HG02610 (cell line): Measurements from ENCODE around the gene CXCL17.
A peak's percentile ranks its signal among the peaks of the same experiment; 100 is the strongest.

Source experiments
- ATAC-seq: cut with Tn5 transposase; IDR thresholded peaks from one replicate; pipeline ENCODE4 v1.9.1; 2021; ENCODE audit warnings: mild to moderate bottlenecking, moderate library complexity; ENCODE audit not compliant: unreplicated experiment

Gene CXCL17

DNA sequence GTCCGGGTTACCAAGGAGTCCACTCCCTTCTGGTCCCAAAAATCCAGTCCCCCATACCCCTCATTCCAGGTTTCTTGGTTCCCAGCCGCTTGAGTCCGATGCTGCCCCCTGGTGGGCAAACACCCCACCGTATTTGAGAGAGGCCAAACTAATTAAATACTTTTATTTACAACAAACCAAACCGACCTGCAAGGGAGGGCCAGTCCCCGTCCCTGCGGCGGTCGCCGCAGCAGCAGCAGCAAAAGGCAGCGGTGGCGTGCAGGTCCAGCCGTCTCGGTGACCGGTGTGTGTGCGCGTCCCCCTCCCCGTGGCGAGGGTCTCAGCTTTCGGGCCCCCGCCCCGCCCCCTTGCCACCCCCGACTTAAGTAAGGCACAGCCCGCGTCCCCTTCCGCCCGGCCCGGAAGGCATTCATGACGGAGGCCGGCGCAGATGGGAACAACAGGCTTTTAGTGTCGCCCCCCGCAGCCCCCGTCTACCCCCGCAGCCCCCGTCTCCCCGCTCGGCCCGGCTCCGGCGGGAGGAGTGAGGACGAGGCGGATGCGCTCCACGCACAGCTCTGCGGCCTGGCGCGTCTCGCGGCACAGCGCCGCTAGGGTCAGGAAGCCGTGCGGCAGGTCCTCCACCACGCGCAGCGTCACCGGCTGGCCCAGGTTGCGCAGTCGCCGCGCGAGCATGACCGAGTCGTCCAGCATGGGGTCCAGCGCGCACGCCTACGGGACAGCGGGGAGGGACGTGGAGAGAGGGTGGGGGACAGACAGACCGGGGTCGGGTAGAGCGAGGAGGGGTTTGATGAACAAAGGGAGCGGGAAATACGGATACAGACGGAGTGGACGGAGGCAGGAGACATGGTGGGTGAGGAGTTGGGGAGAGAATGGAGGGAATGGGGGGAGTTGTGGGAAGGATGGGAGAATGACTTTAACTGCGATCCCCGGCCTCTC is 41.1 kb downstream of the CXCL17 start:
- ATAC-seq = no peak

DNA sequence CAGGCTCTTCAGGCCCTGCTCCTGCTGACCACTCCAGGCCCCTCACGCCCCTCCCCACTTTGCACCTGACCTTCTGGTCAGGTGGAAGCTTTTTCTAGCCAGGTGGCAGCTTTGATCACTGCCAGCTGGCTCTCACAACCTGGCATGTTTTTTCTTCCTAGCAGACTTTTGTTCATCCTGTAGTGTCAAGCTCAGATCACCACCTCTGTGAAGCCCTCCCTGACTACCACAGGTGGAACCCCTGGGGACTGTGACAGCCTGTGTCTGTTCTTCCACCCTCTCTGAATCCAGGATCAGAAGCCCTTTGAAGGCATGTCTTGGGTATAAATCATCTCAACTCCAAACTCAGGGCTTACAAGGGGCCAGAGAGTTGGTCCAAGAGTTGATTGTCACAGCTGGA is 42.3 kb downstream of the CXCL17 start:
- ATAC-seq = no peak

DNA sequence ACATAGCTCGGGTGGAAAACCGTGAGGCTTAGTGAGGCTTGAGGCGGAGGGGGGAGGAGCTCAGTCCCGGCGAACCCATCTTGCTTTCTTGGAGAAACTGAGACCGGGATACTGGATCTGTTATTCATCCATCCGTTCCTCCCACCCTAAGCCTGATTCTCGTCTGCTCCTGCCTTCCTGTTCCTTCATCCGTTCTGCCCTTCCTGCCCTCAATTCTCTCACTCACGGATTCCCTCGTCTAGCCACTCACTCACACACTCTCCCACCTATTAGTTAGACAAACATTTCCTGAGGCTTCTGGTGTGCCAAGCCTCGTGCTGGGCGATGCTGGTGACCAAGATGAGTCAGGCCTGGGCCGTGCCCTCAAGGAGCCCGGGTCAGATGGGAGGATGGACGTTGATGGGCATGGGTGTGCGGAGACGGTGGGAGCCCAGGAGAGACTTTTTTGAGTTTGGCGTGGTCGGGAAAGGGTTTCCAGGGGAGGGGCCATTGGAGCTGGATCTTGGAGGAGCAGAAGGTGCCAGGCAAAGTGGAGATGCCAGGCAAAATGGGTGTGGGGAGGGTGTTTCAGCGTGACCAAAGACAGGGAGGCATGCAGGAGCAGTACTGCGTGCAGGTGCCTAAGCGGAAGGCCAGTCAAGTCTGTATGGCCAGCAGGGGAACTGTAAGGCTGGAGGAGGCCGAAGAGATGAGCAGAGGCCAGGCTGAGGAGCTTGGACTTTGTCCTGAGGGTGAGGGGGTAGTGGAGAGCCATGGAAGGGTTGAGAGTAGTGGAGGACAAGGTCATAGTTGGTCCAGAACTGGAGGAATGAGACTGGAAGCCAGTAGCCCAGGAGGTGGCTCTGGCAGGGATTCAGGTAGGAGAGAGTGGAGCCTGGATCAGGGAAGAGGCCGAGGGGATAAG is 45.2 kb downstream of the CXCL17 start:
- ATAC-seq = no peak

DNA sequence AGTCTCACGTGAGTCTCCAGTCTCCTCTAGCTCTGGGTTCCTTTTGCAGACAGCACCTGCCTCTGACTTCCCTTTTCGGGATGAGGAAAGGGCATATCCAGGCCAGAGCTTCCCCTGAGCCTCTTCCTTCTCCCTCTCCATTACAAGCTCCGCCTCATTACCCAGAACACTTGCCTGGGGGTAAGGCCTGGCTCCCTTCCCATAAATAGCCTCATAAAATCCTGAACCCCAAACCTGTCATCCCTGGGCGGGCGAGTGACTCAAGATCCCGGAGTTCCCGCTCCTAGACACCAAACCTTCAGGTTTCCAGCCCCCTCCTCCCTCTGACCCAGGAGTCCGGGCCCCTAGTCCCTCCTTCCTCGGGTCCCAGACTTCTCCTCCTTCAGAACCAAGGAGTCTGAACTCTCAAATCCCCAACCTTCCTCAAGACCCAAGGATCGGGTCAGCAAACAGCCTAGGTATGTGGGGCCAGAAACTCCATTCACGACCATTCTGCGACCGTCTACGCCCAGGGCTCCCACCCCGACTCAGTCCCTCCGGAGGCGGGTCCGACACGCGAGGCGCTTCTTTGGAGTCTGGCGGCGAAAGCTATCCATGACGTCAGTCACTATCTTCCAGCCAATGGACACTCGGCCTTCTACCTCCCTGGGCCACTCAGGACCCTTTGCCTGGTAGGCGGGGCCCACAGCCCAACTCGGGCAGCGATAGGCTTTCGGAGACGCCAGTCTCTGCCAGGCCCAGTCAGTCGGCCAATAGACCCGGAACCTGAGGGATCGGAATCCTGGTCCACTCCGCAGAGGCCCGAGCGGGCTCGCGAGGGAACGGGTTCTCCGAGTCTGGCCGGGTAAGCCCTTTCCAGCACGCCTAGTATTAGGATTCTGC is 46.1 kb downstream of the CXCL17 start:
- ATAC-seq = peak; percentile 97

DNA sequence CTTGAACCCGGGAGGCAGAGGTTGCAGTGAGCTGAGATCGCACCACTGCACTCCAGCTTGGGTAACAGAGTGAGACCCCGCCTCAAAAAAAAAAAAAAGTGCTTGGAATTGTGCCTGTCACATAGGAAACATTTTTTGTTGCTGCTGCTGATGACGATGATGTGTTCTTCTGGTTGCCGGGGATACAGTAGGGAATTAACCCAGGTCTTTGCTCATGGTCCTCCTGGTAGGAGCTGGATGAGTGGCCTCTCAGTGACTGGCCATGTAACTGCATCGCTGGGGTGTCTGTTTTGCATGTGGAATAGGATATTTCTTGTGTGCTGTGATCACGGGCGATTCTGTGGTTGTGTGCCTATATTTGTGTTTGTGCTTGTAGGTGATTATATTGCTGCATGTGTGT is 48.0 kb downstream of the CXCL17 start:
- no peak for ATAC-seq

DNA sequence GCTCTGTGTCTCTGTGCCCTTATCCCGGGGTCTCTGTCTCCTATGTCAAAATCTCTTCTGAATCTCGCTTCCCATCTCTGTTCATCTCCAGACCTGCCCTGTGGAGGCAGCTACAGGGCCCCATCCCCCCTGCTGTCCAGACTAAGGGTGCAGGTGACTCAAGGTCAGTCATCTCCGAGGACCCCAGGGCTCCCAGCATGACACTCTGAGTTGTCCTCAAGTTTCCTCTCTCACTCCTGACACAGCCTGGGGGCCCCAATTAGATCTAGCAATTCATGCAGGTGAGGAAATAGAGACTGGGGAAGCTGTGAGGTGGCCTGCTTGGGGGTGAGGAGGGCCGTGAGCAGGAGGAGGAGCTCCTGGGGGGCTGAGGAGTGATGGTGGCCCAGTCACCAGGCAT is 50.6 kb downstream of the CXCL17 start:
- no peak for ATAC-seq

DNA sequence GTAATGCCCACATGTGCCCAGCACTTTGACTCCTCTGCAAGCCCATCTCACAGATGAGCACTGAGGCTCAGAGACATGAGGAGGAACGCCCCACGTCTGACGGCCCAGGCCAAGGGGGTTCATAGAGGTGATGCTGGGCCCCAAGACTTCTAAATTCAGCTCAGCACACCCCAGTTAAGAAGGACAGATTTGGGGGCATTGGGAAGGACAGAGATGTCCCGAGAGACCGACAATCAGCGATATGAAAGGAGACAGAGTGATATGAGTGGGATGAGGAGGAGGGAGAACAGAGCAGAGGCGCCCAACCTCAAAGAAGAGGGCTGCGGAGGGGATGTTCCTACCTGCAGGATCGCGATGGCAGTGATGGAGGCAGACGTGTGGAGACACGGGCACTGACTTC is 52.8 kb downstream of the CXCL17 start, which contains the start of gene CNFN:
CNFN (minus strand) TSS at position 399 of the 400 bp plus-strand sequence. CDS start 1,260 bp downstream, outside the sequence.
- ATAC-seq = no peak

DNA sequence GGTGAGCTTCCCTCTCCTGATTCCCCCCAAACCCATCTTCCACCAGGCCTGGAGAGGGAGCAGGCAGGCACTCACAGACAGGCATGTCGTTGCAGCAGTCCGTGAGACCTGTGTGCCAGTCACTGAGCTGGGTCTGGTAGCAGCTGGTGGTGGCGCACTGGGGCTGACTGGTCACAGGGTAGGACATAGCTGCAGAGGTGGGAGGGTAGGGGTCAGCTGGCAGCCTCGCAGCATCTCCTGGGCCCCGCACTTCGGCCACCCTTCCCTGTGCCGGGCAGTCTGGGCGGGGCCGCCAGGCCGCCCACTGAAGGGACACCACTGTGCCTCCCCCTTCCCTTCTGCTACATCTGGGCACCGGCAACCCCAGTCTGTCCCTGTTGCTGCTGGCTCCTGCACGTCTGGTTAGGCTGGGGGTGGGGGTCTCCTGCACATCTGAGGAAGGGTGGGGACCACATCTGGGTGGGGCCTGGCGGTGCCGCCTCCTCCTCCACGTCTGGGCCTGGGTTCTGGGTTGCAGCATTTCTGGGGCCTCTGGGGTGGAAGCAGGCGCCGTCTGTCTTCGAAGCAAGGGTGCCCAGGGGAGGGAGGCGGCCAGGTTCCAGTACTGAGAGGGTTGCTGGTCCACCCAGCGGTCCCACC is 53.8 kb downstream of the CXCL17 start:
- no peak for ATAC-seq

DNA sequence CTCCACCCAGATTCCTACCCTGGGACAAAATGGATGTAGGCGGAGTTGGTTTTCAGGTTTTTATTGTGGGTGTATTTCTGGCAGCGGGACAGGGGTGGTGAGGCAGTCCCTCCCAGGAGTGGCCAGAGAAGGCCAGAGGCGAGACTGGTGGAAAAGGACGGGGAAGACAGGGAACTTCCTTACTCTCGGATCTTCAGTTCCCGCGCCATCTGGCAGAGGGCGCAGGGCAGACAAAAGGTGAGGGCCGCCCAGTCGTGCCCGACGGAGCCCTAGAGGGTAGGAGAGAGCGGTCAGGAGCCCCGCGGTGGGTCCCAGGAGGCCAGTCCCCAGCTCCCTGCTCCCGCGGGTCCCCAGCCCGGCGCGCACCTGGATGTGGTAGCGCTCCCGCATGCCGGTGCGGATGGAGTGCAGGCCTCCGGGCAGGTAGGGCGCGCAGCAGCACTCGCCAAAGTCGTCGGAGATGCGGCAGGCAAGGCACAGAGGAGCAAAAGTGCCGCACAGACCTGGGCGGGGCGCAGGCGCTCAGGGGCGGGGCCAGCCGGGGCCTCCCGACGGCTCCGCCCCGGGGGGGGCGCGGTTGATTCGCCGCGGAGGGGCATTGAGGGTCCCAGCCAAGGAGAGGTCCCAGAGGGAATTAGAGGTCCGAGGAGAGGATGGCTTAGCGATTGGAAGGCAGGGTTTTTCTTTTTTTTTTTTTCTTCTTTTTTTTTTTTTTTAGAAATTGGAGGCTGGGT is 55.6 kb downstream of the CXCL17 start:
- ATAC-seq = no peak

DNA sequence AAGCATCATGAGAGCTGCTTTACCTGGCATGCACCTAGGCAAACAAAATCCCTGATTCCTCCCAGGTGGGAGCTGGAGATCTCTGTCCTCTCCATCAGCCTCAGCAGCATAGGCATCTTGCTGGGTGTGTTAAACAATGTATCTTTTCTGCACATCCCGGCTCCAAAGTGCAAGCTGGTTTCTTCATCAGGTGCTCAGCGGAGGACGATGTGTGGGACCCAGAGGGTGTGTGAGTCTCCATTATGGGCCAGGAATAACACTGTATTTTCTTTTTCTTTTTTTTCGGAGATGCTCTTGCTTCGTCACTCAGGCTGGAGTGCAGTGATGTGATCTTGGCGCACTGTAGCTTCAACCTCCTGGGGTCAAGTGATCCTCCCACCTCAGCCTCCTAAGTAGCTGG is 62.6 kb downstream of the CXCL17 start:
- ATAC-seq = no peak
